GM12878 (cell line): Measurements from ENCODE around the gene DUT.

ENCODE experiments used
- POLR2AphosphoS5 ChIP-seq: IDR thresholded peaks from 2 replicates; pipeline ENCODE4 v1.6.1; 2011; ENCODE audit warnings: mild to moderate bottlenecking, low read length, inconsistent platforms
- TF ChIP-seq, protein P1 (sequence below), 3 experiments: IDR thresholded peaks in 2 of 3; conservative IDR thresholded peaks in 1 of 3; 2 replicates each; pipeline ENCODE4 v1.5.1; 2011; ENCODE audit warnings: low read depth in 3 of 3, low read length in 3 of 3, mild to moderate bottlenecking in 3 of 3, control low read depth in 2 of 3, moderate library complexity in 2 of 3, inconsistent platforms in 1 of 3, mixed read lengths in 1 of 3; ENCODE audit not compliant: control insufficient read depth in 2 of 3, insufficient read depth in 1 of 3; ENCODE audit errors: extremely low read depth in 1 of 3

DNA sequence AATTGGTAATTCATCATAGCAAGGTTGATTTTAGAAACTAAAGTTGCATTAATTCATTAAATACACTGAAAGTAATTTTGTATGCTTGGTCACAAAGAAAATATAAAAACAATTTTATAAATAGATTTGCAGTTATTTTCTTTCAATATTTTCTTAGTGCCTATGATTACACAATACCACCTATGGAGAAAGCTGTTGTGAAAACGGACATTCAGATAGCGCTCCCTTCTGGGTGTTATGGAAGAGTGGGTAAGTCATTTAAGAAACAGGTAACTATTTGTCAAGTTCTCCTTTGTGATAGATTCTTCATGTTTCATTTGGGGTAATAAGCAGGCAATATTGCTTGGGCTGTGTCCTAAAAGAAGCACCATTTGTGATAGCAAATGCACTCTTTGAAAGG is 3.0 kb downstream of the DUT start:
- TF ChIP-seq POLR2AphosphoS5 = no peak
- TF ChIP-seq, protein P1, sequence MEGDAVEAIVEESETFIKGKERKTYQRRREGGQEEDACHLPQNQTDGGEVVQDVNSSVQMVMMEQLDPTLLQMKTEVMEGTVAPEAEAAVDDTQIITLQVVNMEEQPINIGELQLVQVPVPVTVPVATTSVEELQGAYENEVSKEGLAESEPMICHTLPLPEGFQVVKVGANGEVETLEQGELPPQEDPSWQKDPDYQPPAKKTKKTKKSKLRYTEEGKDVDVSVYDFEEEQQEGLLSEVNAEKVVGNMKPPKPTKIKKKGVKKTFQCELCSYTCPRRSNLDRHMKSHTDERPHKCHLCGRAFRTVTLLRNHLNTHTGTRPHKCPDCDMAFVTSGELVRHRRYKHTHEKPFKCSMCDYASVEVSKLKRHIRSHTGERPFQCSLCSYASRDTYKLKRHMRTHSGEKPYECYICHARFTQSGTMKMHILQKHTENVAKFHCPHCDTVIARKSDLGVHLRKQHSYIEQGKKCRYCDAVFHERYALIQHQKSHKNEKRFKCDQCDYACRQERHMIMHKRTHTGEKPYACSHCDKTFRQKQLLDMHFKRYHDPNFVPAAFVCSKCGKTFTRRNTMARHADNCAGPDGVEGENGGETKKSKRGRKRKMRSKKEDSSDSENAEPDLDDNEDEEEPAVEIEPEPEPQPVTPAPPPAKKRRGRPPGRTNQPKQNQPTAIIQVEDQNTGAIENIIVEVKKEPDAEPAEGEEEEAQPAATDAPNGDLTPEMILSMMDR (IDR thresholded peaks at IDR 0.05 in 2 of 3, conservative IDR thresholded peaks at IDR 0.05 in 1 of 3; ENCODE audit: control insufficient read depth in 2 of 3, extremely low read depth in 1 of 3, insufficient read depth in 1 of 3, low read depth in 3 of 3, low read length in 3 of 3) = no peak; a peak in 1 of 6 replicates
